Stimulated activated CD4-positive, alpha-beta T cell treated with anti-CD3 and anti-CD28 coated beads, Interleukin-1b, Interleukin-23, amount 100 ng/mL, for 24 hours (primary cell): ENCODE data around the gene YY1AP1.
"Not testable (repeated sequence)": the region's sequence is repeated elsewhere in the genome, so short reads cannot be mapped to it uniquely, and the experiment has no call there.

ENCODE experiments used
- DNase-seq, 4 experiments: peaks; one replicate each; pipeline ENCODE4 v3.0.0-alpha.2; 2020; ENCODE audit warnings: low read depth in 4 of 4, low spot score in 1 of 4

Gene YY1AP1, protein sequence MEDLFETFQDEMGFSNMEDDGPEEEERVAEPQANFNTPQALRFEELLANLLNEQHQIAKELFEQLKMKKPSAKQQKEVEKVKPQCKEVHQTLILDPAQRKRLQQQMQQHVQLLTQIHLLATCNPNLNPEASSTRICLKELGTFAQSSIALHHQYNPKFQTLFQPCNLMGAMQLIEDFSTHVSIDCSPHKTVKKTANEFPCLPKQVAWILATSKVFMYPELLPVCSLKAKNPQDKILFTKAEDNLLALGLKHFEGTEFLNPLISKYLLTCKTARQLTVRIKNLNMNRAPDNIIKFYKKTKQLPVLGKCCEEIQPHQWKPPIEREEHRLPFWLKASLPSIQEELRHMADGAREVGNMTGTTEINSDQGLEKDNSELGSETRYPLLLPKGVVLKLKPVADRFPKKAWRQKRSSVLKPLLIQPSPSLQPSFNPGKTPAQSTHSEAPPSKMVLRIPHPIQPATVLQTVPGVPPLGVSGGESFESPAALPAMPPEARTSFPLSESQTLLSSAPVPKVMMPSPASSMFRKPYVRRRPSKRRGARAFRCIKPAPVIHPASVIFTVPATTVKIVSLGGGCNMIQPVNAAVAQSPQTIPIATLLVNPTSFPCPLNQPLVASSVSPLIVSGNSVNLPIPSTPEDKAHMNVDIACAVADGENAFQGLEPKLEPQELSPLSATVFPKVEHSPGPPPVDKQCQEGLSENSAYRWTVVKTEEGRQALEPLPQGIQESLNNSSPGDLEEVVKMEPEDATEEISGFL

DNA sequence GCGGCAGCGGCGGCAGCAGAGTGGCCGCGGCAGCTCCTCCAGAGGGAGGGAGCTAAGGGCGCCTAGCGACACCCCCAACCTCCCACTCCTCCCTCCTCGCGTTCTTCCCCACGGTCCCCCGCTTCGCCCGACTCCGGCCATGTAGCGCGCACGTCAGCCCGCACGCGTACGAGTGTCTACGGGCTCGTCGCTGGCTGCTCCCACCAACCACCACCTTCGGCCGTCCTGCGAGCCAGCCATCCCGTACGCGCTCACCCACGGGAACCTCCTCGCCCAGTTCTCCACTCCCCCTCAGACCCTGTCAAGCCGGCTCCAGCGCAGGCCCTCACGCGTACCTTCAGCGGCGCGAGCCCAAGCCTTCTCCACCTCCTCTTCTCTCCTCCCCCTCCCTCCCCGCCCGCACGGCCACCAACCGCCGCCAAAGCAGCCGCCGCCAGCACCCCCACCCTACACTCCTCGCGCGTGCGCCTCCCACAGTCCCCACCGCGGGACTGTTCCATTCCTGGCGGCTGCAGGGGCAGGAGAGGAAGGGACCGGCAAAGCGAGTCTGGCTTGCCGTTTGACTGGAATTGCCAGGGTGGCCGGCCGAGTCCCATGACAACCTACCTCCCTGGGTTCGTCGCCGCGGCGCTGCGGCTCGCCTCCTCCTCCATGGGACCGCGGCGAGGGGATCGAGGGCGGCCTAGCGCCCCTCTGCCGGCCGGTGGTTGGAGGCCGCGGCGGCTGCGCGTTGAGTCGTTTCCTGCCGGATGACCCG, at the start of gene YY1AP1:
TSS of gene YY1AP1 (minus strand) at position 451 of the 757 bp plus-strand sequence. CDS start 8,338 bp downstream, outside the sequence.
- peak; percentile 74 to 87 (median 82) for DNase-seq

DNA sequence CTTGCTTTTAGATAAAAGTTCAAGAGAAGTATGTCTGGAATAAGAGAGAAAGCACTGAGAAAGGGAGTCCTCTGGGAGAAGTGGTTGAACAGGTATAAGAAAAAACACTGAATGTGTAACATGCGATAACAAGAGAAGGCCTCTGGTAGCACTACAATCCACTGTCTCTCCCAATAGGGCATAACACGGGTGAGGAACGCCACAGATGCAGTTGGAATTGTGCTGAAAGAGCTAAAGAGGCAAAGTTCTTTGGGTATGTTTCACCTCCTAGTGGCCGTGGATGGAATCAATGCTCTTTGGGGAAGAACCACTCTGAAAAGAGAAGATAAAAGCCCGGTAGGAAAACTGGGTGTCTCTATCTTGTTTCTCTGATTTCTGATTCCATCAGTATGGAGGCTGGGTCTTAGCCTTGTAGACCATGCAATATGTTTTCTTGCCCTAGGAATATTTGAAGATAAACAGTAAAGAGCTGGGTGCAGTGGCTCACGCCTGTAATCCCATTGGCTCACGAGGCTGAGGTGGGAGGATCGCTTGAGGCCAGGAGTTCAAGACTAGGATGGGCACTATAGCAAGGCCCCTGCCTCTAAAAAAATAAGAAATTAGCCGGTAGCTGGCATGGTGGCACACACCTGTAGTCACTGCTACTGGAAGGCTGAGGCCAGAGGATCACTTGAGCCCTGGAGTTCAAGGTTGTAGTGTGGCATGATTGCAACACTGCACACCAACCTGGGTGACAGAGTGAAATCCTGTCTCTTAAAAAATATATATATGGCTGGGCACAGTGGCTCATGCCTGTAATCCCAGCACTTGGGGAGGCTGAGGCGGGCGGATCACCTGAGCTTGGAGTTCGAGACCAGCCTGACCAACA, 40.7 kb upstream of the YY1AP1 start:
- DNase-seq, result no peak

DNA sequence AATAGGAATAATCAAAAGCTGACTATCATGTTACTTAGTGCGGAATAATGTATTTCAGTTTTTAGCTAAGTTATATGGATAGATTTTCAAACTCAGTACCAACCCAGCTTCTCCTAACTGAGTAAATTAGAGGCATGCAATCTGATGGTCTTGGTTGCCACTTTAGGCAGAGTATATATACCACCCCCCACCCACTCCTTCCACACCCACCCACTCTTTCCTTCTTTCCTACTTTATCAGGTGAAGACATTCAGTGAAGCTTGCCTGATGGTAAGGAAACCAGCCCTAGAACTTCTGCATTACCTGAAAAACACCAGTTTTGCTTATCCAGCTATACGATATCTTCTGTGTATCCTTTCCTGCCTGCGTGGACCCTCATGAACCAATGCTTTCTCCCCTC, 36.6 kb upstream of the YY1AP1 start:
- no peak for DNase-seq

DNA sequence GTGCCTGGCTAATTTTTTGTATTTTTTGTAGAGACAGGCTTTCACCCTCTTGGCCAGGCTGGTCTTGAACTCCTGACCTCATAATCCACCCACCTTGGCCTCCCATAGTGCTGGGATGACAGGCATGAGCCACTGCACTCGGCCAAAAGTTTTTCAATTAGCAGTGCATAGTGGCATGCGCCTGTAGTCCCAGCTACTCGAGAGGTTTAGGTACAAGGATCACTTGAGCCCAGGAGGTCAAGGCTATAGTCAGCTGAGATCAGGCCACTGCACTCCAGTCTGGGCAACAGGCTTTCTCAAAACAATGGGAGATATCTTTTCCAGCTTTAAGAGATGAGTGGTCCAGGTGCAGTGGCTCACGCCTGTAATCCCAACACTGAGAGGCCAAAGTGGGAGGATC, 31.1 kb upstream of the YY1AP1 start:
- DNase-seq, result no peak

DNA sequence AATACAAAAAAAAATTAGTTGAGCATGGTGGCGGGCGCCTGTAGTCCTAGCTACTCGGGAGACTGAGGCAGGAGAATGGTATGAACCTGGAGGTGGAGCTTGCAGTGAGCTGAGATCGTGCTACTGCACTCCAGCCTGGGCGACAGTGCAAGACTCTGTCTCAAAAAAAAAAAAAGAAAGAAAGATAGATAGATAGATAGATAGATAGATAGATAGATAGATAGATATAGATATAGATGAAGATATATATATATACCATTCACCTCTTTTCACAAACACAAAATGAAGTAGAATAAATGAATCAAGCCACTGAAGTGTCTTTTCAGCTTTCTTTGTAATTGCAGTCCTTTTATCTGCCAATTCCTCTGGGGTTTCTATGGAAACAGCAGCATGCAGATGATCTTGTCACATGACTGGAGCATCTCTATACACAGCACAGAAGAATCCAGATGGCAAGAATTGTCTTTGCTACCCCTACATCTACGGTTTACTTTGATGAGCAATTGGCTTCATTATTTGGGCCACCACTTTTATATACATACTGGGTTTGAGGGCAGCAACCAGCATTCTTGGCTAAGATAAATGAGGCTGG, 30.0 kb upstream of the YY1AP1 start:
- not testable (repeated sequence) for DNase-seq

DNA sequence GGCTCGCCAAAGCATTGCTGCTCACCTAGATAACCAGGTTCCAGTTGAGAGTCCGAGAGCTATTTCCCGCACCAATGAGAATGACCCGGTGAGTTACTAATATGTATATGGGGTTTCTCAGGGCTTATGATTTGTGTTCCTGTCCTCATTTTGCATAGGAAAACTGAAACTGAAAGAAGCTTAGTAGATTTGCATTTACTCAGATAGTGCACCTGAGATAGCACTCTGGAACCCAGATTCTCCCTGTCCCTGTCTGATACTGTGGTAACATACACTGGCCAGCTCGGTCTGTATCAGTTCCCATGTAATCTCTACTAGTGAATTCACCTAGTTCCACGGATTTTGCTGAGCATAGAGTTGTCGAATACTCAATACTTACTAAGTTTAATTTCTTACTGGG, 28.5 kb upstream of the YY1AP1 start:
- no peak for DNase-seq

DNA sequence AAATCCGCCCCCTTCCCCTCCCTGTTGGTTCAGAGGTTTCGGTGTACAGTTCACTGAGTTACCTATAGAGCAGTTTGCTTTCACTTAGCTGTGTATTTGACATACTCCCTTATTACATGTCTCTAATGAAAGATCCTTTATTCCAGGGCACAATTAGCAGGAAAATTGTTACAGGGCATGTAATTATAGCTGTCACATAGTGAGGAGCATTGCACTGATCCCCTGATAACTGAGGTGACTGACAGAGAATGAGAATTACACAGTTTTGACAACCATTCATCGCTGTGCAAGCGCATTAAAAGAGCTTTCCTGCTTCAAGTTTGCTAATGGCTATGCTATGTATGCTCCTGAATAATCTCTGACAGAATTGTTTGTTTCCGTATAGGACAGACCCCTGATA, 27.2 kb upstream of the YY1AP1 start:
- no peak for DNase-seq

DNA sequence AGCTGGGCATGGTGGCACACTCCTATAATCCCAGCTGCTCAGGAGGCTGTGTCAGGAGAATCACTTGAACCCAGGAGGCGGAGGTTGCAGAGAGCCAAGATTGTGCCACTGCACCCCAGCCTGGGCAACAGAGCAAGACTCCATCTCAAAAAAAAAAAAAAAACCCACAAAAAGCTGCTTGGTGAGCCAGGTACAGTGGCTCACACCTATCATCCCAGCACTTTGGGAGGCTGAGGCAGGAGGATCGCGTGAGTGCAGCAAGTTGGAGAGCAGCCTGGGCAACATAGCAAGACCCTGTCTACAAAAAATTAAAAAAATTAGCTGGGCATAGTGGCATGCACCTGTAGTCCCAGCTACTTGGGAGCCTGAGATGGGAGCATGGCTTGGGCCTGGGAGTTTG, 26.5 kb upstream of the YY1AP1 start:
- not testable (repeated sequence) for DNase-seq

DNA sequence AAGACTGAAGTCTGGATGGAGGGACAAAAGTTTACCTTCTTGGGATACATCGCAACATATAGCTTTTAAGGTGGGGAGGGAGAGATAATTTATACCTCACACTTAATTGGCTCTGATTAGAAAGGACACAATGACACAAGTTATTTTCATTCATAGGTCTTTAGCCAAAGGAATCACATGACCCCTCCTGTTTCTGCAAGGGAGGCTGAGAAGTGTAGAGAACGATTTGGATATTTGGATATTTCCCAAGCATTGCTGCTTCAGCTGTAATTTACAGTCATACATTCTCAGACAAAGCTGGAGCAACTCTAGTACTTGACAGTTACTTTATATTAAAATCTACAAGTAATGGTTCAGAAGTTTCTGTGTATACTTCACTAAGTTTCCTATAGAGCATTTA, 24.5 kb upstream of the YY1AP1 start:
- DNase-seq, result no peak

DNA sequence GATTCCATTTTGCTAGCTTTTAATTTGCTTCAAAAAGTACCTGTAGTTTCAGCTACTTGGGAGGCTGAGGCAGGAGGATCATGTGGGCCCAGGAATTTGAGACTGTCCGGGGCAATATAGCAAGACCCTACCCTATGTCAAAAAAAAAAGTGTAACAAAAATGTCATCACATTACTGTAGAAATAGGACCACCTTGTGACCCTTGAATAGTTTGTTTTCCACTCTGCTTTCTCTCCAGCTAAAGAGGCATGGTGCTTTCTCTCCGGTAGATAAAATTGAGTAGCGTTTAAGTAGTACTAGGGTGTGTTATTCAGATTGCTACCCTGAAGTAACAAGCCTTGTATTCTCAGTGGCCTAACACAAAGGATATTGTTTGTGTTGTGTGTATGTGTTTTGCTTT, 24.1 kb upstream of the YY1AP1 start:
- DNase-seq, result not testable (repeated sequence)

DNA sequence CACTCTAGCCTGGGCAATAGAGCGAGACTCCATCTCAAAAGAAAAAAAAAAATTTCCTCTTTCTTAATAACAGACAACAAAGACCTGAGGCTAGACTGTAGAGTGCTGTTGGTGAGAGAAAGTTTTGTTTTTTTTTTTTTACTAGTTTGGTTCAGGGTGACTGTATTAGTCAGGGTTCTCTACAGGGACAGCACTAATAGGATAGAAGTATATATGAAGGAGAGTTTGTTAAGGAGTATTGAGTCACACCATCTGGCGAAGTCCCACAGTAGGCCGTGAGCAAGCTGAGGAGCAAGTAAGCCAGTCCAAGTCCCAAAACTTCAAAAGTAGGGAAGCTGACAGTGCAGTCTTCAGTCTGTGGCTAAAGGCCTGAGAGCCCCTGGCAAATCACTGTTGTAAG, 22.9 kb upstream of the YY1AP1 start:
- not testable (repeated sequence) for DNase-seq

DNA sequence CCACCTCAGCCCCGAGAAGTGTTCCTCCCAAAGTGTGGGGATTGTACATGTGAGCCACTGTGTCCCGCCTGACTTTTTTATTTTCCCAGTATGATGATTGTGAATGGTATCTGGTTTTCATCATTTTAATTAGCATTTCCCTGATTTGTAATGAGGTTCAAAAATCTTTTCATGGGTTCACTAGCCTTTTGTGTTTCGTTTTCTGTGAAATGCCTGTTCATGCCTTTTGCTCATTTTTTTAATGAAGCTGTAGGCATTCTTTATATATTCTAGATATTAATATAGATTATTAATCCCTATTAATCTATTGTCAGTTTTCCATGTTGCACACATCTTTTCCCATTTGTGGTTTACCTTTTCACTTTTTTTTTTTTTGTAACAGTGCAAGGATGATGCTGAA, 20.8 kb upstream of the YY1AP1 start:
- DNase-seq, result no peak

DNA sequence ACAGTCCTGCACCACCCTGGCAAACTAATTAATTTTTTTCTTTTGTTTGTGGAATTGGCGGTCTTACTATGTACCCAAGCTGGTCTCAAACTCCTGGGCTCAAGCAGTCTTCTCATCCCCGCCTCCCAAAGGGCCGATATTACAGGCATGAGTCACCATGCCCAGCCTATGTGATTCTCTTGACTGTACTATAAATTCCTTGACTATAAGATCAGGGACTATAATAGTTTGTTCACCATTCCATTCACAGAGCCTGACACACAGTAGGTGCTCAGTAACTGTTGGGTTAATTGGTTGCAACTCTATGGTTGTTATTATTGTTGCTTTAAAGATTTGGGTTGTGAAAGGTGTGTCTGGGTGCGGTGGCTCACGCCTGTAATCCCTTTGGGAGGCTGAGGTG, 17.6 kb upstream of the YY1AP1 start:
- DNase-seq, result no peak

DNA sequence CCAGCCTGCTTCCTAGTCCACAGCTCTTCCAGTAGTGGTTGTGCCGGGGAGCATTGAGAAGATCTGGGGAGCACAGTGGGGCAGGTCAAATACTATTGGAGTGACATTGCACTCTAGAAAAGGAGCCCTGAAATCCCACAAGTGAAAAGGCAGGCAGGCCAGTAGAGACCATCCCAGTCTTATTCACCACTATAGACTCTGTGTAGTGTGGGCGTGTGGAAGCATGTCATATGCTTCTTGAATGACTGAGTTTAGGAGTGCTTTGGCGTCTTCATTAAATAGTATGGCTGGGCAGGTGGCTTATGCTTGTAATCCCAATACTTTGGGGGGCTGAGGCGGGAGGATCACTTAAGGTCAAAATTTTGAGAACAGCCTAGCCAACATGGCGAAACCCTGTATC, 15.8 kb upstream of the YY1AP1 start:
- not testable (repeated sequence) for DNase-seq

DNA sequence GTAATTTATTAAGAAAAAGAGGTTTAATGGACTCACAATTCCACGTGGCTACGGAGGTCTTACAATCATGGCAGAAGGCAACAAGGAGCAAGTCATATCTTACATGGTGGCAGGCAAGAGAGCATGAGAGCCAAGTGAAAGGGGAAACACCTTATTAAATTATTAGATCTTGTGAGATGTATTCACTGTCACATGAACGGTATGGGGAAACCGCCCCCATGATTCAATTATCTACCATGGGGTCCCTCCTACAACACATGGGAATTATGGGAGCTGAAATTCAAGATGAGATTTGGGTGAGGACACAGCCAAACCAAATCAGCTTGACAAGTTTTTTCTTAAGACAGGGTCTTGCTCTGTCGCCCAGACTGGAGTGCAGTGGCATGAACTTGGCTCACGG, 14.6 kb upstream of the YY1AP1 start:
- DNase-seq, result no peak

DNA sequence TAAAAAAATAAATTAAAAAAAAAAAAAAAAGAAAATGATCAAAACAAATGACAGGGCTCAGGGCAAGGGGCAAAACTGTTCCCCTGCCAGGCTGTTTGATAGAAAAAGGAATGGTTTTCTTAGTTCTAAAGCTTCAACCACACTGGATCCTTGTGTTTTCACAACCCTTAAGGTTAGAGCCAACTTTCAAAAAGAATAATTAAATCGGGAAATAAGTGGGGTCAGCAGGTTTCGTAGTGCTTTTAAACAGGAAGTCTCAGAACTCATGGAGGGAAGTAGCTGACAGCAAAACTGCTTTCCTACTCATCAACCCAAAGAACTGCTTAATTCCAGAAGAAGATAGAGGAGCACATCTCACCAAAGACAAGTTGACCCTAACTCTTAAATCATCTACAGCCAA, 13.1 kb upstream of the YY1AP1 start:
- DNase-seq, result not testable (repeated sequence)

DNA sequence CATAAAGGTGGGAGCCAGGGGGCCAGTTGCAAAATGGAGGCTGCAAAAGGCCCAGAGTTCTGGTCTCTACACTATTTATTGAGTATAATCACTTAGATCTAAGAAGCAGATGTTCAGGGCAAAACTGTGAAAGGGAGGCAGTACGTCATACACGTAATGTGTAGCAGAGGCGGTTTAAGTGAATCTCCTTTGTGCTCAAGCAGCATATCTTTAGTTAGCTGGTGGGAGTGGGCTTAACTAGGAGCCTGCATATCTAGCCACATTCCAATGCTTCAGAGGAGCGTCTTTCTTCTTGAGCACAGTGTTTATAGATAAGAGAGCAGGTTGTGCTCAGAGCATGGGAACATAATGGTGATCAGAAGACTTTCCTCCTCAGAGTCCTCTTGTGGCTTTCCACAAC, 10.5 kb upstream of the YY1AP1 start:
- DNase-seq, result not testable (repeated sequence)

DNA sequence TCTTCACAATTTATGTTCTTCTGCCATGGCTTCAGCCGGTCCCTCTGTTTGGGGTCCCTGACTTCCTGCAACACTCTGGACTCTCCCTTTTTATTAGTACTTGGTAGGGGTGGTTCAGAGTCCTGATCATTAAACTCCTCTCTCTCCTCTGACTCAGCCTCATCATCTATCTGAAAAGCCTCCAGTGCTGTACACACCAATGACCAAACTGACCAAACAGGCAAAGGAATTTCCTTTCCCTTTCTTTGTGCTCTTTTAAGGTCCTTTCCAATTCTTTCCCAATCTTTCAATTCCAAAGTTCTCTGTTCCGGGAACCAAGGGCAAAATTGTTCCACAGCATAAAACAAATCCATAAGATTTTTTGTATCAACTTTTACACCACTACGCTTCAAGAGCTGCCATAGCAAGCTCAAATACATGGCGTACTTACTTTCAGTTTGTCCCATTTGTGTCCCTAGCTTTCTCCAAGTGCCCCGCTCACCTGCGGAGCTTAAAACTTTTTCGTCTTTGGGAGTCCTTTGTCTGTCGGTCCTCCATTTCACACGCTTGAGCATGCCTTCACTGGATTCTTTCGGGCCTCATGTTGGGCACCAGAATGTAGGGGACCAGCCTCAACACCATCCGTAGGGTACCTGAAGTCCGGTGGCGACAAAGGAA, 9.9 kb upstream of the YY1AP1 start:
- no peak for DNase-seq

DNA sequence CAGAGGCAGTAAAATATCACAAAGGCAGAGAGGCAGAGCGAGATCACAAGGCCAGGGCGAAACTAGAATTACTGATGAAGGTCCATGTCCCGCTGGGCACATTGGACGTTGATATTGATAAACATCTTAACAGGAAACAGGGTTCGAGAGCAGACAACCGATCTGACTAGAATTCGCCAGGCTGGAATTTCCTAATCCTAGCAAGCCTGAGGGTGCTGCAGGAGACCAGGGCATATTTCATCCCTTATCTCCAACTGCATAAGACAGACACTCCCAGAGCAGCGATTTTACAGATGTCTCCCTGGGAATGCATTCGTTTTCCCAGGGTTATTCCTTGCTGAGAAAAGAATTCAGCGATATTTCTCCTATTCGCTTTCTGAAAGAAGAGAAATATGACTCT, 9.0 kb upstream of the YY1AP1 start:
- DNase-seq, result not testable (repeated sequence)

DNA sequence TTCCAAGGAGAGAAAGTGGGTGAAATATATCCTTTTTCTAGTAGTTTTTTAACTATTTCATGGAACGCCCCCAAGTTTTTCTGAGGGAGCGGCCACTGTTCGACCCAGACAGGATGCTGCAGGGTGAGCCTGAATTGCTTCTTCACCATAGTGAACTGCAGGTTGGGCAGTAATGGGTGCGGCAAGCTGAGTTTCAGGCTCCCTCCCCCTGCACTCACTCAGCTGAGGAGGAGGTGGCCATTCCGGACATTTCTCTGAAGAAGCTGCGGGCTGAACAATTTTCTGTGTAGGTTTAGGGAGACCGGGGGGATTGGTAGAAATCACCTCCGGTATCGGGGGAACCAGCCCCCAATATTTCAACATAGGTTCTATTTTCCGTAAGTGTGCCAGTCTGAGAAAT, 8.5 kb upstream of the YY1AP1 start:
- DNase-seq, result no peak
